ENCODE data around the gene SNX18.

DNA sequence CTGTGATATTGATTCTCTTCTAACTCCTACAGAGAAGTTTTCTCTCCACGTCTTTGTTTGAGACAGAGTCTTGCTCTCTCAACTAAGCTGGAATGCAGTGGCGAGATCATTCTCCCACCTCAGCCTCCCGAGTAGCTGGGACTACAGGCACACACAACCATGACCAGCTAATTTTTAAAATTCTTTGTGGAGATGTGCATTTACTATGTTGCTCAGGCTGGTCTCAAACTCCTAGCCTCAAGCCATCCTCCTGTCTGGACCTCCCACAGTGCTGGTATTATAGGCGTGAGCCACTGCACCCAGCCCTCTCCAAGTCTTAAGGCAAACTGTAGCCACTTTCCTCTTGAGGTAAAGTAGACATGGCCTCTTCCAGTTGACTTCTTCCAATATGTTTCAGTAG lies 72.2 kb downstream of the SNX18 start:
- TF ChIP-seq TCF12 (IDR thresholded peaks at IDR 0.05; ENCODE audit: low read depth, low read length) (no peak), CEBPB (IDR thresholded peaks at IDR 0.05; ENCODE audit: borderline replicate concordance in 1 of 2, low read depth in 2 of 2, low read length in 2 of 2) (no peak), GABPA (IDR thresholded peaks at IDR 0.05; ENCODE audit: low read depth) (no peak), TARDBP (IDR thresholded peaks at IDR 0.05; ENCODE audit: borderline replicate concordance) (no peak), EZH2 (IDR thresholded peaks at IDR 0.05; ENCODE audit: borderline replicate concordance, control insufficient read depth, low read depth, low read length) (no peak), HDGF (IDR thresholded peaks at IDR 0.05) (no peak), POLR2A (IDR thresholded peaks at IDR 0.05; ENCODE audit: low read depth, low read length) (no peak), MYC (IDR thresholded peaks at IDR 0.05; ENCODE audit: insufficient read depth, insufficient read length, insufficient replicate concordance, low read length, severe bottlenecking) (no peak)
- TF ChIP-seq, protein P1, sequence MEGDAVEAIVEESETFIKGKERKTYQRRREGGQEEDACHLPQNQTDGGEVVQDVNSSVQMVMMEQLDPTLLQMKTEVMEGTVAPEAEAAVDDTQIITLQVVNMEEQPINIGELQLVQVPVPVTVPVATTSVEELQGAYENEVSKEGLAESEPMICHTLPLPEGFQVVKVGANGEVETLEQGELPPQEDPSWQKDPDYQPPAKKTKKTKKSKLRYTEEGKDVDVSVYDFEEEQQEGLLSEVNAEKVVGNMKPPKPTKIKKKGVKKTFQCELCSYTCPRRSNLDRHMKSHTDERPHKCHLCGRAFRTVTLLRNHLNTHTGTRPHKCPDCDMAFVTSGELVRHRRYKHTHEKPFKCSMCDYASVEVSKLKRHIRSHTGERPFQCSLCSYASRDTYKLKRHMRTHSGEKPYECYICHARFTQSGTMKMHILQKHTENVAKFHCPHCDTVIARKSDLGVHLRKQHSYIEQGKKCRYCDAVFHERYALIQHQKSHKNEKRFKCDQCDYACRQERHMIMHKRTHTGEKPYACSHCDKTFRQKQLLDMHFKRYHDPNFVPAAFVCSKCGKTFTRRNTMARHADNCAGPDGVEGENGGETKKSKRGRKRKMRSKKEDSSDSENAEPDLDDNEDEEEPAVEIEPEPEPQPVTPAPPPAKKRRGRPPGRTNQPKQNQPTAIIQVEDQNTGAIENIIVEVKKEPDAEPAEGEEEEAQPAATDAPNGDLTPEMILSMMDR (IDR thresholded peaks at IDR 0.05 in 2 of 3, conservative IDR thresholded peaks at IDR 0.05 in 1 of 3; ENCODE audit: control insufficient read depth in 2 of 3, extremely low read depth in 1 of 3, insufficient read depth in 1 of 3, low read depth in 3 of 3, low read length in 3 of 3): no peak
- TF ChIP-seq, protein P2, sequence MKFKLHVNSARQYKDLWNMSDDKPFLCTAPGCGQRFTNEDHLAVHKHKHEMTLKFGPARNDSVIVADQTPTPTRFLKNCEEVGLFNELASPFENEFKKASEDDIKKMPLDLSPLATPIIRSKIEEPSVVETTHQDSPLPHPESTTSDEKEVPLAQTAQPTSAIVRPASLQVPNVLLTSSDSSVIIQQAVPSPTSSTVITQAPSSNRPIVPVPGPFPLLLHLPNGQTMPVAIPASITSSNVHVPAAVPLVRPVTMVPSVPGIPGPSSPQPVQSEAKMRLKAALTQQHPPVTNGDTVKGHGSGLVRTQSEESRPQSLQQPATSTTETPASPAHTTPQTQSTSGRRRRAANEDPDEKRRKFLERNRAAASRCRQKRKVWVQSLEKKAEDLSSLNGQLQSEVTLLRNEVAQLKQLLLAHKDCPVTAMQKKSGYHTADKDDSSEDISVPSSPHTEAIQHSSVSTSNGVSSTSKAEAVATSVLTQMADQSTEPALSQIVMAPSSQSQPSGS (IDR thresholded peaks at IDR 0.05; ENCODE audit: low read length): no peak
- TF ChIP-seq, protein P3, sequence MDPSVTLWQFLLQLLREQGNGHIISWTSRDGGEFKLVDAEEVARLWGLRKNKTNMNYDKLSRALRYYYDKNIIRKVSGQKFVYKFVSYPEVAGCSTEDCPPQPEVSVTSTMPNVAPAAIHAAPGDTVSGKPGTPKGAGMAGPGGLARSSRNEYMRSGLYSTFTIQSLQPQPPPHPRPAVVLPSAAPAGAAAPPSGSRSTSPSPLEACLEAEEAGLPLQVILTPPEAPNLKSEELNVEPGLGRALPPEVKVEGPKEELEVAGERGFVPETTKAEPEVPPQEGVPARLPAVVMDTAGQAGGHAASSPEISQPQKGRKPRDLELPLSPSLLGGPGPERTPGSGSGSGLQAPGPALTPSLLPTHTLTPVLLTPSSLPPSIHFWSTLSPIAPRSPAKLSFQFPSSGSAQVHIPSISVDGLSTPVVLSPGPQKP (IDR thresholded peaks at IDR 0.05; ENCODE audit: low read depth, low read length): no peak
